ENCODE results near the gene CAPZB.

Gene CAPZB

DNA sequence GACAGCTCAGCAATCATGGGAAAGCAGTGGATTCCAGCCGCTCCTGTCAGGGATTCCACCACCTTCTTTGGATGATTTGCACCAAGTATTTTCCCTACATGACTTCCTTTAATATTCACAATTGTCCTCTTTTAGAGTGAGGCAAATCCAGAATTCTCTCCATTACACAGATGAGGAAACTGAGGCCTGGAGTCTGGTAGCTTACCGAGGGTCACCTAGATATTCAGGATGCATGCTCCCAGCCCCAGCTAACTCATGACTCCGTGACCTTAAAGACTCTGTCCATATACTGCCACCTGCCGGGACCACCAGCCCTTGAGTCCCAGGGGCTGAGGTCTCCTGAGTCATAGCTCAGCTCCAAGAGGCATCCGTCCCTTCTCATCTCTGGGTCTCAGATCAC lies 80.6 kb downstream of the CAPZB start:
- peak; percentile 76 for DNase-seq

DNA sequence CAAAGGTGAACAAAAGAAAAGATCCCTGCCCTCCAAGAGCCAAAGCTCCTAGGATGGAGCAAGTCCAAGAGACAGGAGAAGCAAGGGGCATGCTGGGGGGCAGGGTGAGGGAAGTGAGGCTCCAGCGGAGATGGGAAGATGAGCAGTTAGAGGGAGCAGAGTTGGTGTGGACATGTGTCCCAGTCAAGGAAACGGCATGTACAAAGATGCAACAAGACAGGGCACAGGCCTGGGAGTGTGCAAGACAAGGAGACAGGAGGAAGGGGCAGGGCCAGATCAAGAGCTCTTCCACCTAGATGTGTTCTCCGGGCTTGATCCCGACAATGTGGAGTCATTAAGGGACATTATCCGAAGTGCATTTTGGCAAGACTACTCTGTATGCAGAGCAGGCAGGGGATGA lies 82.1 kb downstream of the CAPZB start:
- no peak for DNase-seq

- DNase-seq = no peak
Measured at GRCh38 chr1:19402031-19402813, 83.1 kb downstream of the CAPZB start.

GRCh38 chr1:19401535-19401889 lies 83.8 kb downstream of the CAPZB start:
- DNase-seq = no peak

DNA sequence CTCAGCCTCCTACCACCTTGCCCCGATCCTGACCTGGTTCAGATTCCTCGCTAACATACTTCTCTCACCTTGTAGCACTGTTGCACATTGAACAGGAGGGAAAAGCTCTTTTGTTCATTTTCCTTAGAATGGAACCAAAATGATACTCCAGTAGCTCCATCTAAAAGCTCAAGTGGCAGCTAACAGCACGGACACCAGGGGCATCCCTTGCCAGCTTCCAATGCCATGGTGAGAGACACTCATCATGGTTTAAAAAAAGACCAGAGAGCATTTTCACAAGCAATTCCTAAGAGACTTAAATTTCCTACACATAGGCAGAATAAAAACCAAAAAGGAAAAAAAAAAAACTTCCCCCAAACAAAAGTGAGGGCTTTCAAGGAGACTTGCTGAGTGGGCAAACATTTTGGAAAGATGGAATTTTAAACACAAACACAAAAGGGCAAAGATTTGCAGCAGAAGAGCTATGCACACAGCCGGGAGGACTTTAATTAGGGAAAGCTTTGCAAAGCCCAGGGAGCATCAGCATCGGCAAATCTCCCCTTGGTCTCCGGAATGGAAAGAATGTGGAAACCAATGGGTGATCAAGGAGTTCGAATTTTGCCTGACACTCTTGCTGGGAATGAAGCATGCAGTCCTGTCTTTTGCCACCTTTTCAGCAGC lies 84.3 kb downstream of the CAPZB start:
- no peak for DNase-seq

DNA sequence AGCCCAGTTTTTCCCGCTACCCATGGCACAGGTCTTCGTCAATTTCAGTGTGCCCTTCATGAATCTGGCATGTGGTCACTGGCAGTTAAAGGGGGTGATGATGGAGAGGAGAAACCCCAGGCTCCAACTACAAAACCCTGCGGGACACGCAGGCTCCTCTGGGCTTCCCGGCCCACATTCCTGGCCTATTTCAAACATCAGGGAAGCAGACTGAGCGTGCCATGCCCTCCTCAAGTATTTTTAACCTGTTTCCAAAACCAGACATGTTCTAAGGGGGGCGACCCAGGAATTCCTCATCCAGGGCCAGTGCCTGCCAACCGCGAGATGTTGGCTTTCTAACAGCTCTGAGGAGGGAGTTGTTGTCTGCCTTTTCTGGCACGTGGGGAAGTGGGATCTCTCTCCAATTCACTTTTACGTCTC lies 85.1 kb downstream of the CAPZB start:
- DNase-seq = no peak

- no peak for DNase-seq
Measured at GRCh38 chr1:19398309-19398760, 87.0 kb downstream of the CAPZB start.

- DNase-seq = no peak
Measured at GRCh38 chr1:19397217-19397945, 88.0 kb downstream of the CAPZB start.

DNA sequence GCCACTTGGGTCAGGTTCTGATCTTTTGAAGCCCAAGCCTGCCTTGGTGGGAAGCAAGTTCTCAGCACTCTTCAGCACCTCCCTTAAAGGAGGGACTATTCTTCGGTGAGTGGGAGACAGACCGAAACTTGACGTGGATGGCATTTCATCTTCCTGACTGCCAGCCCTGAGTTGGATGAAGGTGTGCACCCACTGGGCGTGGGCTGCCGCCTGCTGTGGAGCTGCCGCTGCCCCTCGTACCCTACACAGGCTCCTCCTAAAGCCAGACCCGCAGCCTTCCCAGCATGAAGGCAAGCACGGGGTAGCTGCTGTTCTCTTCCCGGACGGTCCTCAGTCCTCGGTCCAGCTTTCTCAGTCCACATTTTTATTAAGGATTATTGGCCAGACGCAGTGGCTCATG lies 89.1 kb downstream of the CAPZB start:
- DNase-seq = no peak

DNA sequence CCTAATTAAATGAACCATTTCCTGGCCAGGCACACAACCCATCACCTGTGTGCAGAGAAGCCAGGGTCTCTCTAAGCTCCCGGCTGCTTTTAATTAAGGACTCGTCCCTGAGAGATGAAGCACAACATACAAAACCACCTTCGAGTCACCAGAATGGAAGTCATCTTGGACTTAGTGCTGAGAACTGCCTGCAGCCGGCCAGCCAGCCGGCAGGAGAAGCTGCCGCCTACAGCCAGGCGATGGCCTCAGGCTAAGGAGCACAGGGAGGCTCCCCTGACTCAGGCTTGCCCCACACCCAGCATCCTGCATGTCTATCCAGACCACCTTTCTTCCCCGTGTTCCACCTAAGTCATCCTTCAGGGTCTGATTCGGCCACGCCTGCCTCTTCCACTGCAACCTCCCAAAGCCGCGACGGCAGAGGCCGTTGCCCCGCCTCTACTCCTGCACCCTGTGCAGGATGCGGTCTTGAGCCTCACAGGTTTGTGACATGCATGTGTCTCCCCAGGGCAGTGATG lies 89.6 kb downstream of the CAPZB start:
- DNase-seq = no peak

GRCh38 chr1:19393046-19393445 lies 92.3 kb downstream of the CAPZB start:
- DNase-seq = no peak

DNA sequence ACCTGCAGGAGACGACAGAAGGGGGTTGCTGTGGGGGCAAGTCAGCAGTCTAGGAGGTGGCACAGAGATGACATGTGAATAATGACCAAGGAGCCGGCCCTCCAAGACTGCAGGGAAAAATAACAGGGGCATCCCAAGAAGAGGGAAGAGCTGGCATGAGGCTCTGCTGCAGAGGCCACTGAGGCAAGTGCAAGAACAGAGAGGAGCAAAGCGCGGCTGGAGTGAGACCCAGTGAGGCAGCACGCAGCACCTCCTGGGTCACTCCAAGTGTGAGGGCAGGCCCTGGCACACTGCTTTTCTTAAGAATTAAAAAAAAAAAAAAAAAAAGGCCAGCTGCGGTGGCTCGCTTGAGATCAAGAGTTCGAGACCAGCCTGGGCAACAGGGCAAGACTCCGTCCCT lies 93.1 kb downstream of the CAPZB start:
- no peak for DNase-seq

DNA sequence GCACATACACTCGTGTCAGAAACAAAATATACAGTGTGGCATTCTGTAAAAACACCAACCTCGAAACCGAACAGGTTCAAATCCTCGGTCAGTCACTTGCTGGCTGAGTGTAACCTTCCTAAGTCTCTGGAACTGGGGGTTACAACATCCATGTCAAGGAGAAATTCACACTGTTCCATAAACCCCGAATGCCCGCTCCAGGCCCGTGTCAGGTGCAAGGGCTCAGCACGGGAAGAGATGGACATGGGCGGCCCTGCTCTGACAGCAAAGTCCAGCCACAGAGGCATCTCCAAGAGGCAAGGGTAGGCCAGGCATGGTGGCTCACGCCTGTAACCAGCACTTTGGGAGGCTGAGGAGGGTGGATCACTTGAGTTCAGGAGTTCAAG lies 93.8 kb downstream of the CAPZB start:
- DNase-seq = no peak

DNA sequence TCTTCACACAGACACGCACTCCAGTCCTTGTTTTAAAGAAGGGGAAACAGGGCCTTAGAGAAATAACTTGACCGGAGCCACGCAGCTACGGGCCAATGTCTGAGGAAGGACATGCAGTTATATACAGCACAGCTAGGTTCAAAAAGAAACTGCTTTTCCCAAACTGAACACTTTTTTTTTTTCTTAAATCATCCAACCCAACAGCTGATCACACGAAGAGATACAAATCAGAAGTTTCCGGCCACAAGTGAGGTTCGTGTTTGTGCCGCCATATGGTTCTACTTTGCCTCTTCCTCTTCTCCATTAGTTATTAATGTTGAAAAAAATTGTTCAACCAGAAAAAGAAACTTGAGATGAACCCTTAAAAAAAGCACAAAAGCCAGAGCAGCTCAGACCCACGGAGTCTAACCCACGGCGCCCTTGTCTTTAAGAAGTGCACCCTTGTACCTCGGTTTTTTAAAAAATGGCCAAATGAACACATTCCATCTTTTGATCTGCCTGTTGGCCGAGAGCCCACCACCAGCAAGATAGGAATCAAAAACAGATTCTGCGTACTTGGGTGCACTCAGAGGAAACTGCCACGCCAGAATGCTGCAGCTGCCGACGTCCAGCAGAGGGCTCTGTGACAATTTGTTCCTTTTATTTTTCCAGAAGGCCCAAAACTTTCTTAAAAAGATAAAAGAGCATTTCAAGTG lies 94.3 kb downstream of the CAPZB start:
- peak; percentile 30 for DNase-seq

DNA sequence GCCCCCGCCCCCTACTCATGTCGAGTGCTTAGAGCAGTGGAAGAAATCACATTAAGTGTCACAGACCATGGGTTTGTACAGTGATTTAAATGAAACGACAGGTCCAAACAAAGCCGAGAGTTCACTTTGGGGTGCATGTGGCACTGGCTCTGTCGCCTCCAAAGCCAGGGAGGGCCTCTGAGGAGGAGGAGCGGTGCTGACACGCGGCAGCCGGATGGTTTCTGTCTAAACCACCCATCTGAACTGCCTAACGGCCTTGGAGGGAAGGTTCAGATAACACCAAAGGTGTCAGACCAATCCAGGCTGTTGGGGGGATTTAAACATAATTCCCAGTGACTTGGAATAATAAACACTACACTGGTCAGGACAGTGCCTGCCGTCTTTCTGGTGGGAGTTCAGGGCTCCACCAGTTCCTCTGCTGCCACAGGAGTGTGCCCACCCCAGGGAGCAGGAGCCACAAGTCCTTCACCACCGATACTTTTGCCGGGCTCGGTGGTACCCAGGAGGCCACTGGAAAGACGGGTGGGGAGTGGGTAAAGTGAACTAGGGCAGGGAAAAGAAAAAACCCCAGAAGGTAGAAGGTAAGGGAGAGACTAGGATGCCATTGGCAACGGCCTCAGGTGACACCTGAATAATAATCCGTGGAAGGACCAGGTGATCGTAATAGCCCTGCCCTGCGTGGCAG lies 95.0 kb downstream of the CAPZB start:
- DNase-seq = no peak

DNA sequence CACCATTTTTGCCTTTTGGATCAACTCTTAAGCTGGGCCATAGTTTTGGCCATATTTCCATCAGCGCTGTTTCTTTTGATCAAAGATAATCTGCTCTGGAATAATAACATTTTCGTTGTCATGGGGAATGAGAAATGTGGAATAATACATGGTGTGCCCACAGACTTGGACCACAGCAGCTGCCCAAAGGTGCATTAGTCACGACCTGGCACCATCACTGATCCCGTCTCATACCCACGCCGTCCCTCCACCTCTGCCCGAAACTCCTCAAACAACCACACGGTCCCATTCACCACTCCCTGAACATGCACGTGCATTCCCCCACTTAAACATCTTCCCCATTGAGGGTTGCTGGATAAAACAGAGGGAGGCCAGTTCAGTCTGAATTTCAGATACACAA lies 96.4 kb downstream of the CAPZB start:
- DNase-seq = no peak

GRCh38 chr1:19387045-19387467 lies 98.3 kb downstream of the CAPZB start:
- DNase-seq = no peak

GRCh38 chr1:19385869-19386591 lies 99.3 kb downstream of the CAPZB start:
- no peak for DNase-seq

- DNase-seq = no peak
Measured at GRCh38 chr1:19385221-19385620, 100.1 kb downstream of the CAPZB start.

GRCh38 chr1:19384772-19385187 lies 100.6 kb downstream of the CAPZB start:
- DNase-seq = no peak

- DNase-seq = peak; percentile 31
Measured at GRCh38 chr1:19384113-19384512, 101.2 kb downstream of the CAPZB start.

GRCh38 chr1:19382222-19382621 lies 103.1 kb downstream of the CAPZB start:
- no peak for DNase-seq
